Neuronal stem cell (in vitro differentiated cells): ENCODE data around the gene SYCE3.
"Not testable (repeated sequence)": the region's sequence is repeated elsewhere in the genome, so short reads cannot be mapped to it uniquely, and the experiment has no call there.

Experiments
- DNase-seq: peaks from one replicate; pipeline ENCODE4 v3.0.0-alpha.2; 2013; ENCODE audit warnings: low spot score
- H2AFZ ChIP-seq: one replicate; pipeline ENCODE4 v1.6.1; 2013; ENCODE audit warnings: mild to moderate bottlenecking, low read length, inconsistent platforms
- H2AK5ac ChIP-seq: 2 replicates; pipeline ENCODE4 v1.6.1; 2013; ENCODE audit warnings: low read depth, mild to moderate bottlenecking, inconsistent platforms, low read length, moderate library complexity, mixed read lengths
- H2BK120ac ChIP-seq: 2 replicates; pipeline ENCODE4 v1.6.1; 2013; ENCODE audit warnings: low read depth, mild to moderate bottlenecking, inconsistent platforms, low read length, moderate library complexity, mixed read lengths
- H2BK12ac ChIP-seq: one replicate; pipeline ENCODE4 v1.6.1; 2013; ENCODE audit warnings: low read length, inconsistent platforms
- H2BK15ac ChIP-seq: 2 replicates; pipeline ENCODE4 v1.6.1; 2013; ENCODE audit warnings: mild to moderate bottlenecking, low read length, inconsistent platforms, mixed read lengths
- H2BK5ac ChIP-seq: one replicate; pipeline ENCODE4 v1.6.1; 2013; ENCODE audit warnings: inconsistent platforms, mild to moderate bottlenecking, low read length, moderate library complexity
- H3K14ac ChIP-seq: one replicate; pipeline ENCODE4 v1.6.1; 2013; ENCODE audit warnings: low read length, inconsistent platforms
- H3K18ac ChIP-seq: 2 replicates; pipeline ENCODE4 v1.6.1; 2013; ENCODE audit warnings: low read length, inconsistent platforms
- H3K23ac ChIP-seq: 2 replicates; pipeline ENCODE4 v1.6.1; 2013; ENCODE audit warnings: low read depth, mild to moderate bottlenecking, mixed read lengths, low read length, inconsistent platforms; ENCODE audit not compliant: poor library complexity
- H3K27ac ChIP-seq: replicated peaks from 3 replicates; pipeline ENCODE4 v1.5.1; 2013; ENCODE audit warnings: low read length, inconsistent platforms
- H3K27me3 ChIP-seq, 3 experiments: 2 replicates each; pipeline ENCODE4 v1.6.1; 2013; ENCODE audit warnings: low read length in 3 of 3, mild to moderate bottlenecking in 2 of 3, inconsistent platforms in 1 of 3, low read depth in 1 of 3, mixed read lengths in 1 of 3, moderate library complexity in 1 of 3; ENCODE audit not compliant: control insufficient read depth in 3 of 3, insufficient read depth in 3 of 3
- H3K36me3 ChIP-seq, 2 donors: replicated peaks in 1 of 2; 2 replicates each; pipeline ENCODE4 v1.6.1; 2013; ENCODE audit warnings: low read length in 2 of 2; ENCODE audit not compliant: control insufficient read depth in 2 of 2, insufficient read depth in 2 of 2
- H3K4ac ChIP-seq: 2 replicates; pipeline ENCODE4 v1.6.1; 2013; ENCODE audit warnings: inconsistent platforms, mild to moderate bottlenecking, low read length, moderate library complexity
- H3K4me1 ChIP-seq, 2 donors: 1 replicate in 1 of 2; 2 replicates in 1 of 2; pipeline ENCODE4 v1.6.1; 2013; ENCODE audit warnings: low read length in 2 of 2, low read depth in 1 of 2; ENCODE audit not compliant: control insufficient read depth in 2 of 2, insufficient read depth in 1 of 2
- H3K4me2 ChIP-seq: one replicate; pipeline ENCODE4 v1.6.1; 2013; ENCODE audit warnings: mild to moderate bottlenecking, low read length, inconsistent platforms; ENCODE audit not compliant: insufficient read depth, poor library complexity, severe bottlenecking
- H3K4me3 ChIP-seq, 2 donors: 2 replicates each; pipeline ENCODE4 v1.5.1; 2013; ENCODE audit warnings: low read length in 2 of 2, mild to moderate bottlenecking in 2 of 2, inconsistent platforms in 1 of 2, moderate library complexity in 1 of 2
- H3K79me1 ChIP-seq: one replicate; pipeline ENCODE4 v1.6.1; 2013; ENCODE audit warnings: low read depth, mild to moderate bottlenecking, inconsistent platforms, low read length, moderate library complexity
- H3K9ac ChIP-seq: one replicate; pipeline ENCODE4 v1.6.1; 2013; ENCODE audit warnings: mild to moderate bottlenecking, low read depth, low read length, inconsistent platforms; ENCODE audit not compliant: poor library complexity
- H3K9me3 ChIP-seq, 2 donors: replicated peaks in 1 of 2; 2 replicates each; pipeline versions ENCODE3 to v1.6.1; 2013; ENCODE audit warnings: low read length in 2 of 2, mild to moderate bottlenecking in 2 of 2, inconsistent platforms in 1 of 2, low read depth in 1 of 2, mixed read lengths in 1 of 2, moderate library complexity in 1 of 2; ENCODE audit not compliant: control insufficient read depth in 2 of 2, insufficient read depth in 1 of 2
- H4K8ac ChIP-seq: one replicate; pipeline ENCODE4 v1.6.1; 2013; ENCODE audit warnings: low read depth, mild to moderate bottlenecking, inconsistent platforms, low read length, moderate library complexity
- H4K91ac ChIP-seq: one replicate; pipeline ENCODE4 v1.6.1; 2013; ENCODE audit warnings: low read length, low read depth, mild to moderate bottlenecking, inconsistent platforms; ENCODE audit not compliant: poor library complexity
- WGBS, 2 donors: extraction: QIAGEN DNeasy Blood & Tissue Kit; methylation state at CpG; one replicate each; pipeline ENCODE4 v1.1.7; 2013; ENCODE audit warnings: missing lambda C conversion rate in 2 of 2, mixed read lengths in 1 of 2; ENCODE audit not compliant: insufficient read length in 2 of 2, insufficient replicate concordance in 1 of 2; ENCODE audit errors: extremely low coverage in 2 of 2; 5-methylcytosine and 5-hydroxymethylcytosine counted together

The SYCE3 gene

GRCh38 chr22:50541667-50542026, 21.1 kb downstream of the SYCE3 start:
- not testable (repeated sequence) for H2BK120ac ChIP-seq, H3K23ac ChIP-seq, H3K4ac ChIP-seq, H2BK5ac ChIP-seq, H3K36me3 ChIP-seq, H3K18ac ChIP-seq, H3K4me1 ChIP-seq, H3K4me3 ChIP-seq, H3K9me3 ChIP-seq, H2AFZ ChIP-seq, H2AK5ac ChIP-seq, H4K91ac ChIP-seq, H3K9ac ChIP-seq, H4K8ac ChIP-seq, H3K79me1 ChIP-seq, H3K27ac ChIP-seq, DNase-seq, H2BK12ac ChIP-seq, H3K14ac ChIP-seq, H2BK15ac ChIP-seq, H3K4me2 ChIP-seq
- WGBS, 2 donors, result no CpG with 5 or more reads among the region's 5 CpGs
- peaks cover 0 to 19% (median 13%) of the 10 kb centered on the region in 3 experiments for H3K27me3 ChIP-seq

- H3K79me1 ChIP-seq, result no peaks in the 10 kb centered on the region
- H3K18ac ChIP-seq, result no peak overlapping the region
- no peak overlapping the region for H2AFZ ChIP-seq
- no peak overlapping the region for H2AK5ac ChIP-seq
- no peaks in the 10 kb centered on the region for H3K4me1 ChIP-seq
- no peak overlapping the region for H3K4me2 ChIP-seq
- H3K36me3 ChIP-seq, result no peaks in the 10 kb centered on the region
- no peak overlapping the region for H3K4ac ChIP-seq
- no peak overlapping the region for H3K23ac ChIP-seq
- no peak for DNase-seq
- H2BK12ac ChIP-seq, result no peak overlapping the region
- no peak overlapping the region for H3K27ac ChIP-seq
- H3K9ac ChIP-seq, result no peak overlapping the region
- no peak overlapping the region for H4K91ac ChIP-seq
- H3K27me3 ChIP-seq, result peaks cover 0 to 12% (median 8%) of the 10 kb centered on the region in 3 experiments
- H2BK120ac ChIP-seq, result no peak overlapping the region
- H4K8ac ChIP-seq, result no peak overlapping the region
- H2BK15ac ChIP-seq, result no peak overlapping the region
- H3K4me3 ChIP-seq, result no peak overlapping the region
- H2BK5ac ChIP-seq, result no peak overlapping the region
- WGBS, 2 donors, result no CpG with 5 or more reads among the region's 10 CpGs
- no peak overlapping the region for H3K14ac ChIP-seq
- H3K9me3 ChIP-seq, result no peaks in the 10 kb centered on the region
Observed at GRCh38 chr22:50540381-50540780, 22.3 kb downstream of the SYCE3 start.

GRCh38 chr22:50537765-50538164, 25.0 kb downstream of the SYCE3 start:
- Histone ChIP-seq H2BK120ac (no peak overlapping the region), H4K8ac (no peak overlapping the region), H2BK15ac (no peak overlapping the region), H2BK12ac (no peak overlapping the region), H2AFZ (peak overlapping the region; percentile 21), H3K9me3 (no peaks in the 10 kb centered on the region), H4K91ac (no peak overlapping the region), H3K14ac (no peak overlapping the region), H3K27ac (no peak overlapping the region), H3K79me1 (no peaks in the 10 kb centered on the region), H3K4ac (no peak overlapping the region), H3K4me2 (no peak overlapping the region), H3K27me3 (peaks cover 0 to 2% (median 0%) of the 10 kb centered on the region in 3 experiments), H3K18ac (no peak overlapping the region), H3K9ac (no peak overlapping the region), H3K4me1 (peaks cover 0 to 6% of the 10 kb centered on the region in 2 donors), H3K36me3 (no peaks in the 10 kb centered on the region), H3K4me3 (no peak overlapping the region), H3K23ac (no peak overlapping the region), H2BK5ac (no peak overlapping the region), H2AK5ac (no peak overlapping the region)
- 100% methylated on average over 3 of the region's 13 CpGs; no CpG with 5 or more reads in 1 of the 2 donors for WGBS, 2 donors
- DNase-seq, result no peak

- WGBS, 2 donors, result no CpG with 5 or more reads among the region's 3 CpGs
- no peak overlapping the region for H2BK12ac ChIP-seq
- H3K4me1 ChIP-seq, result peaks cover 2 to 9% of the 10 kb centered on the region in 2 donors
- H2AK5ac ChIP-seq, result no peak overlapping the region
- H2BK5ac ChIP-seq, result no peak overlapping the region
- no peak overlapping the region for H4K91ac ChIP-seq
- no peak overlapping the region for H4K8ac ChIP-seq
- H3K79me1 ChIP-seq, result no peaks in the 10 kb centered on the region
- DNase-seq, result no peak
- no peak overlapping the region for H3K4me3 ChIP-seq
- H3K18ac ChIP-seq, result no peak overlapping the region
- peaks cover 0 to 1% of the 10 kb centered on the region in 2 donors for H3K9me3 ChIP-seq
- no peaks in the 10 kb centered on the region for H3K36me3 ChIP-seq
- H3K23ac ChIP-seq, result no peak overlapping the region
- H3K4me2 ChIP-seq, result no peak overlapping the region
- no peak overlapping the region for H2BK120ac ChIP-seq
- H3K27ac ChIP-seq, result no peak overlapping the region
- no peak overlapping the region for H3K9ac ChIP-seq
- H3K27me3 ChIP-seq, result peaks cover 0 to 8% (median 4%) of the 10 kb centered on the region in 3 experiments
- no peak overlapping the region for H2AFZ ChIP-seq
- no peak overlapping the region for H3K14ac ChIP-seq
- H2BK15ac ChIP-seq, result no peak overlapping the region
- no peak overlapping the region for H3K4ac ChIP-seq
Observed at GRCh38 chr22:50536226-50536625, 26.5 kb downstream of the SYCE3 start.
